ENCODE results near the gene SNRPN.
"Not testable (repeated sequence)": the region's sequence is repeated elsewhere in the genome, so short reads cannot be mapped to it uniquely, and the experiment has no call there.

SNRPN gene

DNA sequence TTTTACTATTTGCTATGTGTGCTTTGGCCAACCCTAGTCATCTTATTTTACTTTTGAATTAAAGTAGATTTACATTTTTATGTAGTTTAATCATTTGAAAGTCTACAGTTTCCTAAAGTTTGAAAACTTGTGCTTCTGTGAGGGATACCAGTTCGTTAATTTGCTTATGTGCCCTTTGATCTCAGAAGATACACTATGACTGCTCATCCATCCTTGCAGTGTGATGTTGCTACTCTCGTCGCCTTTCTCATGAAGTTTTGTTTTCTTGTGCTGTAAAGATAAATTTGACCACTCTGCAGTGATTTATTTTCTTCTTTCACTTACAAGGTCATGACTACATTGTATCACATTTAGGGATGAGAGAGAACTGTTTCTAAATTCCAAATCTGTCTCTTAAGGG, 16.3 kb downstream of the SNRPN start:
- no peak for DNase-seq (ENCODE audit: low spot score)

- DNase-seq (ENCODE audit: low spot score) = no peak
Observed at GRCh38 chr15:24971772-24972171, 17.0 kb downstream of the SNRPN start.

DNA sequence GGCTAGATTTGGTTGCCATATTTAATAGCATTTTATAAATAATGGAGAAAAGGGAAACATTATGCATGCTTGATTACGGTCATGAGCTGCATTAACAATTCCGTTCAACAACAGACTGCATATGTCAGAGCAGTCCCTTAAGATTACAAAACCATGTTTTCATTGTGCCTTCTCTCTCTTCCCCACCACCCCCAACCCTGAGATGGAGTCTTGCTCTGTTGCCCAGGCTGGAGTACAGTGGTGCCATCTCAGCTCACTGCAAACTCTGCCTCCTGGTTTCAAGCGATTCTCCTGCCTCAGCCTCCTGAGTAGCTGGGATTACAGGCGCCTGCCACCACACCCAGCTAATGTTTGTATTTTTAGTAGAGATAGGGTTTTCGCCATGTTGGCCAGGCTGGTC, 17.9 kb downstream of the SNRPN start:
- not testable (repeated sequence) for DNase-seq (ENCODE audit: low spot score)

- DNase-seq (ENCODE audit: low spot score) = no peak
Observed at GRCh38 chr15:24976932-24977331, 22.1 kb downstream of the SNRPN start.

DNA sequence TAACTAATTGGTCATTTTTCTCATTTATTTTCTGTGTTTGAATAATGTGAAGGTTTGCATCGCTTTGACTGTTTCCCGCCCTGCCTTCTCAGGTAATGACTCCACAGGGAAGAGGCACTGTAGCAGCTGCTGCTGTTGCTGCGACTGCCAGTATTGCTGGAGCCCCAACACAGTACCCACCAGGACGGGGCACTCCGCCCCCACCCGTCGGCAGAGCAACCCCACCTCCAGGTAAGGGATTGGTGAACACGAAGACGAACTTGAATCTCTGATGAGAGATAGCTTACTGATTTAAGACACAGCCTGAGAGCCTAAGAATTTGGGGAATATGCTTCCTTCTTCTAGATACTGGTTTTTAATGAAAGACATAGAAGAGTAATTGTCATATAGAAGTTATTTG, 22.9 kb downstream of the SNRPN start:
- no peak for DNase-seq (ENCODE audit: low spot score)

- DNase-seq (ENCODE audit: low spot score) = no peak
Observed at GRCh38 chr15:24985224-24985623, 30.4 kb downstream of the SNRPN start.

GRCh38 chr15:24986653-24987052, 31.9 kb downstream of the SNRPN start:
- no peak for DNase-seq (ENCODE audit: low spot score)

- no peak for DNase-seq (ENCODE audit: low spot score)
Observed at GRCh38 chr15:25019434-25019833, 64.6 kb downstream of the SNRPN start.

- DNase-seq (ENCODE audit: low spot score) = no peak
Observed at GRCh38 chr15:25022233-25022632, 67.4 kb downstream of the SNRPN start.
